GM19328 (cell line): ENCODE data around the gene PRICKLE3.

Experiments used
- ATAC-seq: cut with Tn5 transposase; IDR thresholded peaks from one replicate; pipeline ENCODE4 v1.9.1; 2021; ENCODE audit warnings: mild to moderate bottlenecking, moderate library complexity; ENCODE audit not compliant: unreplicated experiment

Gene PRICKLE3

DNA sequence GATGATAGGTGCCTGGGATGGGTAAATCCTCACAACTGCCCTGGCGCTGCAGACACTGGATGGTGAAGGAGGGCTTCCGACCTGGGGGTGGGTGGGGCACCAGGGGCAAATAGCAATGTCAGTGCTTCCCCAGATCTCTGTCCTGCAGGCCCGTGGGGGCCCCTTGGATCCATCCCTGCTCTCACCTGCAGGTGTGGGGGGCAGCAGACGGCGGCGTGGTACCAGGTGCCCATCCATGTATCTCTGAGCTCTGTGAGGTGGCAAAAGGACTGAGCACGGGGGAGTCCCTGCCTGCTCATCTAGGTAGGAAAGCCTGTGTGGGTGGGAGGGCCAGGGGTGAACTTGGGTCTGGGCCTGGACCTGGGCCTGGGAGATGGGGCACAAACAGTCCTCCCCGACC lies 20.4 kb upstream of the PRICKLE3 start:
- ATAC-seq, result no peak

DNA sequence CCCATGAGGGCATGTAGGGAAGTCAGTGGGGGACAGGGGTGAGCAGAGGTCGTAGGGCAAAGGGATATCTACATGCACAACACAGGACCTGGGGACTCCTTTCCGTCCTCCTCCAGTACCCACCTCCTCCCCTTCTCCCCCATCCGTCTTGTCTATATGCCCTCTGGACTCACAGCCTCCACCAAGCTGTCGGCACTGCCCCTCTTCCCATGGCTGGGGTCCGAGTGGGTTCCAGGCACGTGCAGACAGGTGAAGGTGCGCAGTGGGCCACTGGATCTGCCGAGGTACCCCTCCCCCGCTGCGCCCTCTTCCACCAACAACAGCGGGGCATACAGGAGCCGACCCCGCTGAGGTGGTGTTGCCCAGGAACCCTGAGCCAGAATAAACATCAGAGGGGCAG lies 19.3 kb upstream of the PRICKLE3 start:
- ATAC-seq, result no peak

DNA sequence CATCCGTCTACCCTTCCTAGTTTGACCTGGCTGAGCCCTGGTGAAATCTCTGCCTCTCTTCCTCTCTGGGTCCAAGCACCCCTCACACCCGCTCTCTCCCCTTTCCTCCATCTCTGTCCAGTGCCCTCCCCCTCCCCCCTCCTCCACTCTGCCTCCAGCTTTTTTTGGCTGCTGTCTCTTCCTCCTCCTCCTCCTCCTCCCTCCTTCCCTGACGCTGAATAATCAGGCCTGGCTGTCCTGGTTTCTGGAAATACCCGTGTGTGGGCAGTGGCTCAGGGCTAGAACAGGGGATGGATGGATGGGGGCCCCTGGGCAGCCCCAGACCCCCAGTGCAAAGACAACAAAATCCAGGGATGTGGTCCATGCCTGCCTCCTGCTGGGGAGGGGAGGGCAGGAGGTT lies 18.5 kb upstream of the PRICKLE3 start:
- ATAC-seq, result no peak

DNA sequence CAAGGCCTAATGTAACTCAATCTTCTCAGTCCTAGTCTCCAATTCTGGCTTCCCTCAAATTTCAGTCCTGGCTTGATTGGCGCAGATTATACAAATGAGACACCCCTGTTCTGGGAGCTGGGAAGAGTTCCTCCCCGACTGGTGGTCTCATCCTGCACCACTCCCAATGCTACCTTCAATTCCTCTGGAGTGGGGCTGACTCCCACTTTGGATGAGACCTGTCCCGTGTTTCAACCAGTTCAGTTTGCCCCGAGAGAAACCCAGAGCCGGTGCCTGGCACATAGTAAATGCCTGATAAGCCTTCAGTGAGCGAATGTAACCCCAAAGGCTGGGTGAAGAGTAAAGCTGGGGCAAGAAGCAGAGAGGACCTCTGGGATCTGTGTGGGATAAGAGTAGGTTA lies 17.8 kb upstream of the PRICKLE3 start:
- no peak for ATAC-seq

- ATAC-seq, result no peak
Observed at GRCh38 chrX:49203536-49203935, 17.4 kb upstream of the PRICKLE3 start.

DNA sequence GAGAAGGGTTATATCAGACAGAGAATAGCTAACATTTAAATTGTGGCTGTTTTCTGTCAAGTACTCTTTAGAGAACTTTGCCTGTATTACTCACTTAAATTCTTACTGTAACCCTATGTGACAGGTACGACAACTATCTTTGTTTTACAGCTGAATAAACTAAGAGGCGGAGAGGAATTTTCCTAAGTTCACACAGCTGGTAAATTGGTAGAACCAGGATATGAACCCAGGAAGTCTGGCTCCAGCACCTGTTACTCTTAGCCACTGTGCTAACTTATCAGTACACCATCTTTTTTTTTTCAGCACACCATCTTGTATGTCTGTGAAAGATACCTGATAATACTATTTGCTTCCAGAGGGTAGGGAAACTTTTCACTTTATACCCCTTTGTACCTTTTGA lies 15.8 kb upstream of the PRICKLE3 start:
- no peak for ATAC-seq

- ATAC-seq, result peak; percentile 81
Observed at GRCh38 chrX:49199906-49200771, 14.0 kb upstream of the PRICKLE3 start, which contains the start of gene SYP. Gene SYP (minus strand): TSS chrX:49200193. CDS start chrX:49200186, 7 bp downstream.

GRCh38 chrX:49199315-49199595 lies 13.1 kb upstream of the PRICKLE3 start:
- no peak for ATAC-seq

DNA sequence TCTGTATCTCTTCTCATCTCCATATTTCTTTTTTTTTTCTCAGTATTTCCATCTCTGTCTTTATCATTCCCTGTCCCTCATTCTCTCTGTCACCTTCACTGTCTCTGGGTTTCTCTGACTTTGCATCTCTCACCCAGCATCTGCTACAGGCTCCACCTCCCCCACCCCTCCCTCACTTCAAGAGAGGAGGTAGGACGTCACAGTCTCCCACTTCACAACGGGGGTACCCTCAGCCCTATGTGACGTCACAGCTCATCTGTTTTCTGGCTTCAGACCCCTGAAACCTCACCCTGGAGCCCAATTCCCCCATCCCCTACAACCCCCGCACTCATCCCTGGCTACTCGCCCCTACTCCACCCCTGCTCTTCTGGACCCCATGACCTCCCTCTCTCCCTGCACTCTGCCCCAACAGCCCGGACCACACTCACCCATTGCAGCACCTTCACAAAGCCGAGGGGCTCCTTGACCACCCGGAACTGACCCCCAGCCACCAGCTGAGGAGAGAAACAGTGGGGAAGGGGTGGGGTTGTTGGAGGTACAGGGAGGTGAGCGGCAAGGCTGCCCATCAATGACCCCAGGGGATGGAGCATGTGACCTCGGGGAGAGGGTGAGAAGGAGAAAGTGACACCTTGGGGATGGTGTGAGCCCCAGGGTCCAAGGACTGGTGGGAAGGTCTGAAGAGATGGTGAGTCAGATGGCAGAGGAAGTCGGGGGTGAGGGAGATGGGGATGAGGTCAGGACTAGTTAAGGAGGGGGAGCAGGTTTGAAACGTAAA lies 12.6 kb upstream of the PRICKLE3 start:
- no peak for ATAC-seq

DNA sequence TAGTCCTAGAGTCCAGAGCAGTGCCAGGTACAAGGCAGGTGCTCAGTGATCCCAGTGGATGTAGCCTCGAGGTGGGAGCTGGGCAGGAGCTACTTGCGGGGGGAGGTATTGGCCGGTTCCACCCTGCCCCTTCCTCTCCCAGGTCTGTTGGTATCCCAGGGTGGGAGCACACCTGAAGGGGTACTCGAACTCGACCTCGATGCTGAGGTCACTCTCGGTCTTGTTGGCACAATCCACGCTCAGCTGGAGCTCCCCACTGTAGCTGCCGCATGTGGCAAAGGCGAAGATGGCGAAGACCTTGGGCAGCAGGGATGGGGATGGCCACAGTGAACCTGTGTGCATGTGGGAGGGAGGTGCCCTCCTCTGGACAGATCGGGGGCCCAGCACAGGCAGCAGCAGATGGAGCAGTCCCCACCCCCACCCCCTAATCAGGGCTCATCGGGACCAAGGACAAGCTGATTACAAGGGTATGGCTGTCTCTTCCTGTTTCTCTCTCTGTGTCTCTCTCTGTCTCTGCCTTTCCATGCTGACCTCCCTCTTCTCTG lies 11.4 kb upstream of the PRICKLE3 start:
- ATAC-seq, result no peak

- no peak for ATAC-seq
Observed at GRCh38 chrX:49193542-49193964, 7.4 kb upstream of the PRICKLE3 start.

DNA sequence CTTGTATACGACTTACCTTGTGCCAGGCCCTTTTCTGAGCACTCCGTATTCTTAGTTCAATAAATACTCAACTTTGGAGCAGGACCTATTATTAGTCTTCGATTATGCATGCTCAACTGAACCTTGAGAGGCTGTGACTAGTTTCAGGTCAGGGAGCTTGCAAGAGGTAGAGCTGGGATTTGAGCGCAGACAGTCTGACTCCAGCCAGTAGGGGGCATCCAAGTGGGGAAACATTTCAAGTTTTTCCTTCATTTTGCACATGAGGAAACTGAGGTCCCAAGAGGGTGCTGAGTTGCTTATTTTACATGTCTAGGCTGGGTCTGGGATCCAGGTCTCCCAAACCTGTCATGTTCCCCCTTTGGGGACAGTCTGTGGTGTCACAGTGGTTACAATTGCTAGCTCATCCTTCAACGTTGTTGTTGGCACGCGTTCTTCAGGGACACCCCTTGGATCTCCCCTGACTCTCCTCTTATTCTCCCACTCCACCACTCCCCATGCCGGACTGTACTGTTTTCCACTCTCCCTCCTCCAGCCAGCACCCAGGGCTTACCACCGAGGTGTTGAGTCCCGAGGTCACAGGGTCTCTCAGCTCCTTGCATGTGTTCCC lies 6.7 kb upstream of the PRICKLE3 start:
- ATAC-seq, result no peak

DNA sequence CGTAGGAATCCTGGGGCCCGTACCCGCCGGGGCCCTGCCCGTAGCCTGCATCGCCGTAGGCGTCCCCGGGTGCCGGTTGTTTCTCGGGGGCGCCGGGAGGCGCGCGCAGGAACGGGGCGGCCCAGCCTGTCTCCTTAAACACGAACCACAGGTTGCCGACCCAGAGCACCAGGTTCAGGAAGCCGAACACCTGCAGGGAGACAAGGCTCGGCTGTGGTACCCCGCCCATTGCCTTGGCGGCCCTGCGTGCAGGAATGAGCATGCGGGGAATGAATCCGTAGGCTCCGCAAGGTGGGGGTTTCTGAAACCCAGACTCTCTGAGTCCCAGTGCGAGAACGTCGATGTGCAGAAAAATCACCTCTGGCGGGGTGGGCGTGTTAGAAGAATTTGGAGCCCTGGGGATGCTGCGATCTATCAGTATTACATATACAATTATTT lies 5.4 kb upstream of the PRICKLE3 start:
- peak; percentile 22 for ATAC-seq

- peak; percentile 89 for ATAC-seq
Observed at GRCh38 chrX:49190821-49191573, 4.8 kb upstream of the PRICKLE3 start.

DNA sequence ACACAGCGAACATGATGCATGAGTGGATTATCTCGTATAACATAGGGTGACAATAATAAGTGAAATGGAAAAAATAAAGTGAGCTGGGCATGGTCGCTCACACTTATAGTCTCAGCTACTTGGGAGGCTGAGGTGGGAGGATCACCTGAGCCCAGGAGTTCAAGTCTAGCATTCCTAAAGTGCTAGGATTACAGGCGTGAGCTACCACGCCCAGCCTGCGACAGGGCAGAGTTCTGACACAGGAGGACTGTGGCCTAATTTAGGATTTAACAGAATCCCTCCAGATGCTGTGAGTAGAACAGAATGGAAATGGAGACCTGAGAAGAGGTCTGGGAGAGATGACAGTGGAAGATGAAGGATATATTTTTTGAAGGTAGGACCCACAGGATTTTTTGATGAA lies 3.4 kb upstream of the PRICKLE3 start:
- ATAC-seq, result no peak

DNA sequence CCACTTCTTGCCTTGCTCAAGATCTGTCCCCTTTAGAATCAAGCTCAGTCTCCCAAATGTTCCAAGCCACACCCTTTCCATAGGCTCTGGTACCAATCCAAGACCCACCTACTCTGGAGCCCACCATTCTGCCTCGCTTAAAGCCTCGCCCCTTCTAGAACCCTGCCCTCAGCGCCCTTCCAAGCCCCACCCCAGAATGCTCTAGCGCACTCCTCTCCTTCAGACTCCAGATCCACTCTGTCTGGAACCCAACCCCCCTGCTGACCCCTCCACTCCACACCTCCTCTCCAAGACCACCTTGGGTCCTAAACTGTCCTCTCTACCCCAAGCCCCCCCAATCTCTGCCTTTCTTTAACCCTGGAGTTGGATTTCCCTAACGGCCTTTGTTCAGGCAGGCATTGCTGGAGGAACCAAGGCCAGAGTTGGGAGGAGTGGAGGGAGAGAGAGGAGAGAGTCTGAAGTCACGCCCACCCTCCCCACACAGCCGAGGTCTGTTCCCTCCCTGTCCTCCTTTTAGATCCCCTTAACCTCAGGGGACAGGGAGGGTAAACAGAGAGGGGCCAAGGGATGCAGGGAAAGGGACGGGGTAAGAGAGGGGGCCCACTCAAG lies 2.4 kb upstream of the PRICKLE3 start:
- no peak for ATAC-seq

DNA sequence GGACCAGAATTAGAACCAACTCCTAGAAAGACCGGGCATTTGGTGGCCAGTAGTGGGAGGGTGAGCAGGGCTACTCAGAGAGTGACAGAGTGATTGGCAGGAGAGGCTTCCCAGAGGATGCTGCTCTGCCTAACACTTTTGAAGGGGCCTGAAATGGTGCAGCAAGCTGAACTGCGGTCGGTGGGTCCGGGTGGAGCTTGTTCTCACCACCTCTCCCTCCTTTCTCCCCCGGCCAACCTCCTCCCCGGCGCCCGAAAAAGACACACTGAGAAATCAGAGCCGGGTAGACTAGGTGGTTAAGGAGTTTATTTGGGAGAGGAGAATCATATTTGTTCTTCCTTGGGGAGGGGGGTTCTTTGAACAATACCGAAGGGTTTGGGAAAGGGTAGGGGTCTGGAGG lies 1.4 kb upstream of the PRICKLE3 start:
- ATAC-seq, result no peak

- no peak for ATAC-seq
Observed at GRCh38 chrX:49187028-49187394, 838 bp upstream of the PRICKLE3 start.

DNA sequence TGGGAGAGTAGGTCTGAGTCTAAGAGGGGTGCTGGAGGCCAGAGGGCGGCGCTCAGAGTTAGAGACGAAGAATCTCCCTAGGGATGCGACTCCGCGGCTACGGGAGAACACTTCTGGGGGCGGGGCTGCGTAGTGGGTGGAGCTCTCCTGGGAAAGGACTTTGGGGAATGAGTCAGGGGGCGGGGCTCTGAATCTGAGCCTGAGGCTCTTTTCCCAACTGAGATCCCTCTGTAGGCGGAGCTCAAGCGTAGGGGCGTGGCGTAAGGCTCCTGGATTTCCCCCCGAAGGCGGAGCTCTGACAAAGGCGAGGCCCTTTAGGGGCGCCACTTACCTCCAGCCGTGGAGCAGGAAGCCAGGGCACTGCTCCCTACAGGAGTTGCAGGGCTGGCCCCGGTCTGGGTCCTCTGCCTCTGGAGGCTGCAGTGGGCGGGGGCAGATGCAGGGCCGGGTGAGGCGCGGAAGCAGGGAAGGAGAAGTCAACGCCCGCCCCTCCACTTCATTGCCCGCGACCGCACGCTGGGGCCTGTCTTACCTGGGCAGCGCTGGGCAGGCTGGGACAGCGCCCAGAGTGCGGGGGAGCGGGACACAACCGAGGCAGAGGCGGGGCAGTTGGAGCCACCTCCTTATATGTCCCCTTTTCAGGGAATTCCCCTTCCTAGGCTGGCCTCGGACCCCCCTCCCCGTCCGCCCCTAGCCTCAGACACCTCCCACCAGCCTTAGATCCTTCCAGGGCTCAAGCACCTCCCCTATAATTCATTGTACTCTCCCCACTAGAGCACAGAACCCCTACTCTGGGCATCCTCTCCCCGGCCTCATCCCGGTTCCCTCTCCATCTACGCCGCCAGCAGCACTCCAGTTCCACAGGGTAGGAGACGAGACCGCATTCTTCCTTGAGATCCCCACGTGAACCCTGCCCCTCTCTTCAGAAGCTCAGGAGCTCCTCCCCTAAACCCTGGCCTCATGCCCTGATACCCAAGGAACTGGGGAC lies 1.6 kb downstream of the PRICKLE3 start:
- no peak for ATAC-seq
